Prostate gland (tissue), 2 donors: Measurements from ENCODE around the gene CUX1. TPM values are rescaled to one million over a fixed set of nuclear protein-coding genes. Genes with fewer than 3 reads are reported as not detected.

Experiments
- DNase-seq: peaks from one replicate; pipeline ENCODE4 v3.0.0-alpha.2; 2019; ENCODE audit warnings: low spot score
- H3K27ac ChIP-seq, 2 donors: fragments of 200-600 bp; sonication (generic); 2 replicates each; pipeline ENCODE4 v1.5.1; 2017 to 2019
- H3K27me3 ChIP-seq: fragments of 200-600 bp; sonication (generic); replicated peaks from 2 replicates; pipeline ENCODE4 v1.5.1; 2019; ENCODE audit not compliant: insufficient read depth
- H3K36me3 ChIP-seq, 2 donors: fragments of 200-600 bp; sonication (generic); 1 replicate in 1 of 2; 2 replicates in 1 of 2; pipeline versions ENCODE4 v1.5.1 to v1.8.1; 2017 to 2019
- H3K4me1 ChIP-seq: fragments of 200-600 bp; sonication (generic); replicated peaks from 2 replicates; pipeline ENCODE4 v1.5.1; 2019
- H3K4me3 ChIP-seq, 2 donors: fragments of 200-600 bp; sonication (generic); 2 replicates each; pipeline ENCODE4 v1.5.1; 2017 to 2019
- H3K9me3 ChIP-seq: fragments of 200-600 bp; sonication (generic); 2 replicates; pipeline ENCODE4 v1.5.1; 2017
- CTCF ChIP-seq, 4 experiments: fragments of 200-600 bp in 2 of 4; fragments of 450-650 bp in 2 of 4; sonication (generic) in 2 of 4; IDR thresholded peaks; 1 replicate in 3 of 4; 2 replicates in 1 of 4; pipeline ENCODE4 v1.5.1; 2016 to 2019; ENCODE audit warnings: antibody characterized with exemption in 4 of 4, mild to moderate bottlenecking in 2 of 4, moderate library complexity in 2 of 4
- POLR2A ChIP-seq: fragments of 450-650 bp; IDR thresholded peaks from one replicate; pipeline ENCODE4 v1.6.1; 2016; ENCODE audit warnings: antibody characterized with exemption, mild to moderate bottlenecking
- POLR2AphosphoS5 ChIP-seq: sonication (generic); formaldehyde crosslinking; IDR thresholded peaks from one replicate; pipeline ENCODE4 v1.6.1; 2017; ENCODE audit warnings: antibody characterized with exemption
- WGBS: methylation state at CpG from one replicate; pipeline ENCODE4 v1.1.5; 2018; 5-methylcytosine and 5-hydroxymethylcytosine counted together
- intact Hi-C: fragments of 100-400 bp; cut with DNase I; formaldehyde crosslinking; loops from one replicate; pipeline ENCODE4 v1.14.2; 2022
- total RNA-seq, 2 donors: library from RNA; depleted of rRNA; stranded (reverse); fragments of >200 nt; gene quantifications; one replicate each; pipeline ENCODE4 v1.1.0, GENCODE V29; 2016

CUX1 gene
- total RNA-seq, 2 donors from 2014 or later: 96.3 to 99.2 TPM

- H3K27me3 ChIP-seq: no peaks in the 10 kb centered on the region
- H3K4me3 ChIP-seq: no peak overlapping the region
- no peak for DNase-seq
- WGBS: 92% methylated on average over 5 of the region's 5 CpGs
- no peaks in the 10 kb centered on the region for H3K9me3 ChIP-seq
- no peak overlapping the region for H3K27ac ChIP-seq
- no peaks in the 10 kb centered on the region for H3K36me3 ChIP-seq
- no peaks in the 10 kb centered on the region for H3K4me1 ChIP-seq
- intact Hi-C loops: no loop called here
- no peak for TF ChIP-seq POLR2AphosphoS5
- TF ChIP-seq POLR2A: no peak
- no peak for TF ChIP-seq CTCF (IDR thresholded peaks at IDR 0.05)
Measured at GRCh38 chr7:102082693-102083368, 265.4 kb downstream of the CUX1 start.

GRCh38 chr7:102085218-102085772, 267.9 kb downstream of the CUX1 start:
- Histone ChIP-seq H3K9me3 (no peaks in the 10 kb centered on the region), H3K4me3 (no peak overlapping the region), H3K27ac (no peak overlapping the region), H3K36me3 (no peaks in the 10 kb centered on the region), H3K27me3 (no peaks in the 10 kb centered on the region), H3K4me1 (no peaks in the 10 kb centered on the region)
- no peak for DNase-seq
- WGBS: 48% methylated on average over 5 of the region's 5 CpGs
- TF ChIP-seq POLR2AphosphoS5 (peak; percentile 59), CTCF (IDR thresholded peaks at IDR 0.05) (no peak)
- intact Hi-C loops: no loop called here

- no peak for DNase-seq
- Histone ChIP-seq H3K4me3 (no peak overlapping the region), H3K36me3 (no peaks in the 10 kb centered on the region), H3K4me1 (no peaks in the 10 kb centered on the region), H3K9me3 (no peaks in the 10 kb centered on the region), H3K27ac (no peak overlapping the region), H3K27me3 (no peaks in the 10 kb centered on the region)
- TF ChIP-seq CTCF (IDR thresholded peaks at IDR 0.05) (no peak), POLR2AphosphoS5 (peak; percentile 52), POLR2A (no peak)
- intact Hi-C loops: no loop called here
- WGBS: 81% methylated on average over 4 of the region's 4 CpGs
Measured at GRCh38 chr7:102089175-102090098, 272.0 kb downstream of the CUX1 start.

- Histone ChIP-seq H3K9me3 (no peaks in the 10 kb centered on the region), H3K4me1 (no peaks in the 10 kb centered on the region), H3K27me3 (no peaks in the 10 kb centered on the region), H3K27ac (no peak overlapping the region), H3K4me3 (no peak overlapping the region), H3K36me3 (no peaks in the 10 kb centered on the region)
- 39% methylated on average over 14 of the region's 14 CpGs for WGBS
- no peak for DNase-seq
- intact Hi-C loops: no loop called here
- TF ChIP-seq POLR2AphosphoS5: peak; percentile 7
- no peak for TF ChIP-seq POLR2A
Measured at GRCh38 chr7:102093599-102094315, 276.3 kb downstream of the CUX1 start.

- Histone ChIP-seq H3K27me3 (no peaks in the 10 kb centered on the region), H3K4me3 (no peak overlapping the region), H3K4me1 (no peaks in the 10 kb centered on the region), H3K36me3 (no peaks in the 10 kb centered on the region), H3K27ac (no peak overlapping the region), H3K9me3 (no peaks in the 10 kb centered on the region)
- WGBS: 79% methylated on average over 4 of the region's 4 CpGs
- DNase-seq: no peak
- intact Hi-C loops: no loop called here
- TF ChIP-seq POLR2A (no peak), CTCF (IDR thresholded peaks at IDR 0.05) (no peak), POLR2AphosphoS5 (no peak)
Measured at GRCh38 chr7:102094316-102094650, 276.9 kb downstream of the CUX1 start.
